A673 (cell line): ENCODE results near the gene PDCD1.

Experiments
- EZH2 ChIP-seq: fragments of 200-600 bp; sonication (generic); IDR thresholded peaks from 2 replicates; pipeline ENCODE4 v1.6.1; 2017; ENCODE audit warnings: borderline replicate concordance, low read depth, mild to moderate bottlenecking, mixed read lengths, antibody characterized with exemption, low read length; ENCODE audit not compliant: poor library complexity, severe bottlenecking
- TF ChIP-seq, protein P1 (sequence below): fragments of 300-800, 200-600 bp; sonication (generic); conservative IDR thresholded peaks from 2 replicates; pipeline ENCODE4 v1.5.1; 2017; ENCODE audit warnings: low read depth, mild to moderate bottlenecking, antibody characterized with exemption, low read length, moderate library complexity, mixed read lengths

DNA sequence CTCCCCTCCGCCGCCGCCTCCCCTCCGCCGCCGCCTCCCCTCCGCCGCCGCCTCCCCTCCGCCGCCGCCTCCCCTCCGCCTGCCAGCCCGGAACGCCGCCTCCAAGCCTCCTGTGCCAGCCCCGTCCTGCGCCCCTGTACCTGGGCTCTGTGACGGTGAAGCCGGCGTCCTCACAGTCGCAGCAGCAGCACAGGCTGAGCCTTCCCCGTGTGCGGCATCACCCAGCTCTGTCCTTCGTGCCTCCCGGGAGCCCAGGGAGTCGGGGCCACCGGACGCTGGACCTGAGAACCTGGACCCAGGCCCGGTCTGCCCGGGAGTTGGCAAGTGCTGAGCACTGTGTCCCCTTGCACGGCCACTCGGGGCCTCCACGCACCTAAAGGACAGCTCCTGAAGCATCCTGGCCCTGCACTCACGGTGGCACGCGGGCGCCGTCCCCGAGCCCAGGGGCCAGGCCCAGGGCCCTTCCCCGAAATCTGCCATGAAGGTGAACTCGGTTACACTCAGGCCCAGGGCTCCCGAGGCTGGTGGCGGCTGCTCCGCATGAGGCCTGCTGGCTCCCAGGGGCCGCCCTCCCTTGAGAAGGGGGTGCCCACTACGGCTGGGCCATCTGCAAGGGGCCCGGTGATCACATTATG is 43.8 kb upstream of the PDCD1 start:
- TF ChIP-seq, protein P1, sequence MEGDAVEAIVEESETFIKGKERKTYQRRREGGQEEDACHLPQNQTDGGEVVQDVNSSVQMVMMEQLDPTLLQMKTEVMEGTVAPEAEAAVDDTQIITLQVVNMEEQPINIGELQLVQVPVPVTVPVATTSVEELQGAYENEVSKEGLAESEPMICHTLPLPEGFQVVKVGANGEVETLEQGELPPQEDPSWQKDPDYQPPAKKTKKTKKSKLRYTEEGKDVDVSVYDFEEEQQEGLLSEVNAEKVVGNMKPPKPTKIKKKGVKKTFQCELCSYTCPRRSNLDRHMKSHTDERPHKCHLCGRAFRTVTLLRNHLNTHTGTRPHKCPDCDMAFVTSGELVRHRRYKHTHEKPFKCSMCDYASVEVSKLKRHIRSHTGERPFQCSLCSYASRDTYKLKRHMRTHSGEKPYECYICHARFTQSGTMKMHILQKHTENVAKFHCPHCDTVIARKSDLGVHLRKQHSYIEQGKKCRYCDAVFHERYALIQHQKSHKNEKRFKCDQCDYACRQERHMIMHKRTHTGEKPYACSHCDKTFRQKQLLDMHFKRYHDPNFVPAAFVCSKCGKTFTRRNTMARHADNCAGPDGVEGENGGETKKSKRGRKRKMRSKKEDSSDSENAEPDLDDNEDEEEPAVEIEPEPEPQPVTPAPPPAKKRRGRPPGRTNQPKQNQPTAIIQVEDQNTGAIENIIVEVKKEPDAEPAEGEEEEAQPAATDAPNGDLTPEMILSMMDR, result no peak
- no peak for TF ChIP-seq EZH2
